ENCODE data around the gene SSTR5. TPM values are rescaled to one million over a fixed set of nuclear protein-coding genes. Genes with fewer than 3 reads are reported as not detected.
A peak's percentile ranks its signal among the peaks of the same experiment; 100 is the strongest.

SSTR5 gene
- total and polyA plus RNA-seq, 2 experiments from 2014 or later, result 0.77 to 1.3 TPM

DNA sequence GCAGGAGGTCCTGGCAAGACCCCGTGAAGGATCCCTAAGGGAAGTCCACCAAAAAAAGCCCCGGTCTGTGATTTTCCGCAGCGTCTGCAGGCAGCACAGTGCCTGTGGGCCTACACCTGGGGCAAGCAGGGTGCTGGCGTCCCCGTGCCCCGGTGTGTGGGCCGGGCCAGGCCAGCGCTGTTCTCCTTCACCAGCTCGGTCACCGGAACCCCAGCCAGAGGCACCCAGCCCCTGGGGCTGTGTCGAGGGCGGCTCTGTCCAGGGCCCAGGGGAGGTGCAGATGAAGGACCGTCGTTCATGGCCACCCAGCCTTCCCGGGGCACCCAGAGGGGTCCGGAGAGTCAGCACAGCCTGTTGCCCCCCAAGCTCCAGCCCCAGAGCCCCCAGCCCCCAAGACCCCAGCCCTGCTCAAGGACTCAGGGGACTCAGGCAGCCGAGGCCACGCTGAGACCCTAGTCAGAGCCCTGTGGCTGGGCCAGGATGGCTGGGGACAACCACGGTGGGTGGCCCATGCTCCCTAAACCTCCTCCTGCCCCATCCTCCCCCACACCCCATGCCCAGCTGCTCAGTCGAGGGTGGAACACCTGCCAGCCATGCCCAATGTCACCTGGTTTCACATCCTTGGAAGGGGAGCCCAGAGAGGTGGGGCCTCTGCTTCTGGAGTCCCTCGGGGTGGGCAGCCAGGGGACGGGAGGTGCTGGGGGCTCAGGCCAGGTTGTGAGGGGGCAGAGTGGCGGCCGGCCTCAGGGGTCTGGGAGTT, 29.2 kb downstream of the SSTR5 start:
- no peak overlapping the region for H3K4me3 ChIP-seq
- H3K4me2 ChIP-seq, result no peak overlapping the region
- H3K27ac ChIP-seq, result no peak overlapping the region
- H3K4me1 ChIP-seq (ENCODE audit: insufficient read depth), result peaks cover 7% of the 10 kb centered on the region
- DNase-seq (ENCODE audit: low spot score), result no peak
- H2AFZ ChIP-seq, result no peak overlapping the region
- H3K79me2 ChIP-seq, result no peaks in the 10 kb centered on the region
- 85% methylated on average over 16 of the region's 25 CpGs for WGBS (ENCODE audit: low lambda C conversion rate, missing lambda C conversion rate)
- H4K20me1 ChIP-seq (ENCODE audit: insufficient read depth, poor library complexity, severe bottlenecking), result no peaks in the 10 kb centered on the region
- H3K9me3 ChIP-seq (ENCODE audit: low read depth), result no peaks in the 10 kb centered on the region
- no peaks in the 10 kb centered on the region for H3K9me2 ChIP-seq (replicated peaks; ENCODE audit: insufficient read depth)
- no peak for TF ChIP-seq EZH2 (IDR thresholded peaks at IDR 0.05; ENCODE audit: borderline replicate concordance)
- TF ChIP-seq, protein P1, sequence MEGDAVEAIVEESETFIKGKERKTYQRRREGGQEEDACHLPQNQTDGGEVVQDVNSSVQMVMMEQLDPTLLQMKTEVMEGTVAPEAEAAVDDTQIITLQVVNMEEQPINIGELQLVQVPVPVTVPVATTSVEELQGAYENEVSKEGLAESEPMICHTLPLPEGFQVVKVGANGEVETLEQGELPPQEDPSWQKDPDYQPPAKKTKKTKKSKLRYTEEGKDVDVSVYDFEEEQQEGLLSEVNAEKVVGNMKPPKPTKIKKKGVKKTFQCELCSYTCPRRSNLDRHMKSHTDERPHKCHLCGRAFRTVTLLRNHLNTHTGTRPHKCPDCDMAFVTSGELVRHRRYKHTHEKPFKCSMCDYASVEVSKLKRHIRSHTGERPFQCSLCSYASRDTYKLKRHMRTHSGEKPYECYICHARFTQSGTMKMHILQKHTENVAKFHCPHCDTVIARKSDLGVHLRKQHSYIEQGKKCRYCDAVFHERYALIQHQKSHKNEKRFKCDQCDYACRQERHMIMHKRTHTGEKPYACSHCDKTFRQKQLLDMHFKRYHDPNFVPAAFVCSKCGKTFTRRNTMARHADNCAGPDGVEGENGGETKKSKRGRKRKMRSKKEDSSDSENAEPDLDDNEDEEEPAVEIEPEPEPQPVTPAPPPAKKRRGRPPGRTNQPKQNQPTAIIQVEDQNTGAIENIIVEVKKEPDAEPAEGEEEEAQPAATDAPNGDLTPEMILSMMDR (IDR thresholded peaks at IDR 0.05; ENCODE audit: poor library complexity), result no peak
- no peak for TF ChIP-seq EZH2phosphoT487 (IDR thresholded peaks at IDR 0.05; ENCODE audit: low read depth, severe bottlenecking, unreplicated experiment)
- no peaks in the 10 kb centered on the region for H3K27me3 ChIP-seq
- no peaks in the 10 kb centered on the region for H3K36me3 ChIP-seq (replicated peaks; ENCODE audit: insufficient read depth, low read depth)

GRCh38 chr16:1102333-1102700, 29.8 kb downstream of the SSTR5 start:
- Histone ChIP-seq H3K4me1 (ENCODE audit: insufficient read depth) (peaks cover 7% of the 10 kb centered on the region), H3K36me3 (replicated peaks; ENCODE audit: insufficient read depth, low read depth) (no peaks in the 10 kb centered on the region), H4K20me1 (ENCODE audit: insufficient read depth, poor library complexity, severe bottlenecking) (no peaks in the 10 kb centered on the region), H3K27ac (no peak overlapping the region), H3K4me2 (no peak overlapping the region), H3K9me2 (replicated peaks; ENCODE audit: insufficient read depth) (no peaks in the 10 kb centered on the region), H3K79me2 (no peaks in the 10 kb centered on the region), H3K27me3 (no peaks in the 10 kb centered on the region), H2AFZ (no peak overlapping the region), H3K9me3 (ENCODE audit: low read depth) (no peaks in the 10 kb centered on the region), H3K4me3 (no peak overlapping the region)
- TF ChIP-seq EZH2phosphoT487 (IDR thresholded peaks at IDR 0.05; ENCODE audit: low read depth, severe bottlenecking, unreplicated experiment) (no peak), EZH2 (IDR thresholded peaks at IDR 0.05; ENCODE audit: borderline replicate concordance) (no peak)
- TF ChIP-seq, protein P1 (IDR thresholded peaks at IDR 0.05; ENCODE audit: poor library complexity), result no peak
- WGBS (ENCODE audit: low lambda C conversion rate, missing lambda C conversion rate), result 32% methylated on average over 7 of the region's 26 CpGs
- no peak for DNase-seq (ENCODE audit: low spot score)

- H3K4me2 ChIP-seq, result peak overlapping the region; percentile 98
- peak; percentile 82 for DNase-seq (ENCODE audit: low spot score)
- H3K27me3 ChIP-seq, result no peaks in the 10 kb centered on the region
- TF ChIP-seq, protein P1 (IDR thresholded peaks at IDR 0.05; ENCODE audit: poor library complexity), result peak; percentile 71
- no peak for TF ChIP-seq EZH2phosphoT487 (IDR thresholded peaks at IDR 0.05; ENCODE audit: low read depth, severe bottlenecking, unreplicated experiment)
- peak overlapping the region; percentile 60 for H2AFZ ChIP-seq
- no peaks in the 10 kb centered on the region for H3K9me2 ChIP-seq (replicated peaks; ENCODE audit: insufficient read depth)
- WGBS (ENCODE audit: low lambda C conversion rate, missing lambda C conversion rate), result 13% methylated on average over 35 of the region's 61 CpGs
- no peaks in the 10 kb centered on the region for H3K36me3 ChIP-seq (replicated peaks; ENCODE audit: insufficient read depth, low read depth)
- no peaks in the 10 kb centered on the region for H3K79me2 ChIP-seq
- no peaks in the 10 kb centered on the region for H3K9me3 ChIP-seq (ENCODE audit: low read depth)
- no peak overlapping the region for H3K27ac ChIP-seq
- peaks cover 7% of the 10 kb centered on the region for H3K4me1 ChIP-seq (ENCODE audit: insufficient read depth)
- H3K4me3 ChIP-seq, result no peak overlapping the region
- no peaks in the 10 kb centered on the region for H4K20me1 ChIP-seq (ENCODE audit: insufficient read depth, poor library complexity, severe bottlenecking)
These were observed 30.5 kb downstream of the SSTR5 start for GRCh38 chr16:1102921-1103635.

All from hepatocyte (in vitro differentiated cells).